ENCODE measurements around the gene MEIOSIN.
"Not testable (repeated sequence)": the region's sequence is repeated elsewhere in the genome, so short reads cannot be mapped to it uniquely, and the experiment has no call there.

MEIOSIN gene

GRCh38 chr19:45717983-45718650, 15.1 kb upstream of the MEIOSIN start:
- no peak for DNase-seq (ENCODE audit: low spot score)

- not testable (repeated sequence) for DNase-seq (ENCODE audit: low spot score)
Measured at GRCh38 chr19:45720065-45720464, 13.2 kb upstream of the MEIOSIN start.

DNA sequence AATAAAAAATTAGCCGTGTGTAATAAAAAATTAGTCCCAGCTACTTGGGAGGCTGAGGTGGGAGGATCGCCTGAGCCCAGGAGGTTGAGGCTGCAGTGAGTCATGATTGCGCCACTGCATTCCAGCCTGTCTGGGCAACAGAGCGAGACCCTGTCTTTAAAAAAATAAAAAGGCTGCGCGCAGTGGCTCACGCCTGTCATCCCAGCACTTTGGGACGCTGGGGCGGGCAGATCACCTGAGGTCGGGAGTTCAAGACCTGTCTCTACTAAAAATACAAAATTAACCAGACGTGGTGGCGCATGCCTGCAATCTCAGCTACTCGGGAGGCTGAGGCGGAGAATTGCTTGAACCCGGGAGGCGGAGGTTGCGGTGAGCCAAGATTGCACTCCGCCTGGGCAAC, 4.6 kb upstream of the MEIOSIN start:
- DNase-seq (ENCODE audit: low spot score): not testable (repeated sequence)

DNA sequence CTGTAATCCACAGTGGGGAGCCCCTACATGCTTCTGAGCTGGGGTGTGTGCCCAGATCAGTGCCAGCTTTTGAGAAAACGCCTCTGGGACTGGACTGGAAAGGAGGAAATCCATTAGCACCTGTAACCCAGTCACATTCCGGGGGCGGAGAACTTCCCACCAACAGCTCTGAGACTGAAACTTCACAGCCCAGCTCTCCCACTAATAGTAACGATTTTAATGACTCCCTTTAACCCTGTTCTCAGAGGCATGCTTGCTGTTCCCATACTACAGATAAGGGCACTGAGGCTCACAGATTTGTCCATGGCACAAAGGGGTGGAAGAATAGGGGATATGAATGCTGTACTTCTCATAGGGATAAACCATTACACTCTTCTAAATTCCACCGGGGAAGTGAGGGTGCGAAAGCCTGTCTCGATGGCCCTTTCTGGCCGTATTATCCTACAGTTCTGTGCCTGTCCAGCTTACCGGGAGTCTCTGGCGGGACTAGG, 3.4 kb upstream of the MEIOSIN start:
- no peak for DNase-seq (ENCODE audit: low spot score)

DNA sequence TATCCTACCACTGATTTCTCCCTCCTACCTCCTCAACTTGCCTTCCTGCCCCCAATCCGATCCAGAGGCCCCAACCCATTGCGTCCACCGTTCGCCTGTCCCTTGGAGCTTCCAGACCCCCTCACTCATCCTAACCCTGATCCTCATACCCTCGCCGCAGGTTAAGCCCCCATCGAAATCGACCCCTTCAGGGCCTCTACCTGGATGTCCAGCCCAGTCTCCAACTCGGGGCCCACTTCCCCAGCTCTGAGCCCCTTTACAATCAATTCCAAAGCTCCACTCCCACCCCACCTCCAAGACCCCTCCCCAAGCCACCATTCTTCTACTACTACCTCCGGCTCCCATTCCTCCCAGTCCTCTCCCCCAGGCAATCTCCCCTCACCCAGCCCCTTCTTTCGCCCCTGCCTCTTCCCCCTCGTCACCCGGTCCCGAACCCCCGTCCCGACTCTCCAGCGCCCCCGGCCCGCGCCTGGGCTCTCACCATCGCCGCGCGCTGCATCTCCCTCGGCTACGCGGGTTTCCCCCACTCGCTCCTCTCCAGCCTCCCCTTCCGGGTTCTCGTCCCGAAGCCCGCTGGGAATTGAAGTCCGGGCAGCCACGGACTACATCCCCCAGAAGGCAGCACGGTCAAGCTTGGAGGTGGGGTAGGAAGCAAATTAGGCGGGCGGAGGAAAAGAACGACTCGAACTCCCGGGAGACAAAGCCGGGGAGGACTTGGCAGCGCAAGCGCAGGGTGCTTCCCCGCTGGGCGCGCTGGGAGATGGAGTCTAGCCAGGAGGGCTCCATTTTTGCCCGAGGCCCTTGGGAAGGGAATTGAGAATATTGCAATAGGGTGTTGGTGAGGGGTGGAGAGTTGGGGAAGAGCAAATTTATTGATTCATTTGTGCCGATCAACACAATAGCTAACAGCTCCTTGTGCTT, 2.6 kb upstream of the MEIOSIN start, which contains the start of gene FBXO46:
Gene FBXO46, minus strand, starts transcription at position 529 of the 921 bp plus-strand sequence. CDS start 17,401 bp downstream, outside the sequence.
- DNase-seq (ENCODE audit: low spot score): peak; percentile 93

GRCh38 chr19:45739498-45740439, 6.5 kb downstream of the MEIOSIN start:
- no peak for DNase-seq (ENCODE audit: low spot score)

GRCh38 chr19:45742969-45743368, 9.7 kb downstream of the MEIOSIN start:
- DNase-seq (ENCODE audit: low spot score): no peak

DNA sequence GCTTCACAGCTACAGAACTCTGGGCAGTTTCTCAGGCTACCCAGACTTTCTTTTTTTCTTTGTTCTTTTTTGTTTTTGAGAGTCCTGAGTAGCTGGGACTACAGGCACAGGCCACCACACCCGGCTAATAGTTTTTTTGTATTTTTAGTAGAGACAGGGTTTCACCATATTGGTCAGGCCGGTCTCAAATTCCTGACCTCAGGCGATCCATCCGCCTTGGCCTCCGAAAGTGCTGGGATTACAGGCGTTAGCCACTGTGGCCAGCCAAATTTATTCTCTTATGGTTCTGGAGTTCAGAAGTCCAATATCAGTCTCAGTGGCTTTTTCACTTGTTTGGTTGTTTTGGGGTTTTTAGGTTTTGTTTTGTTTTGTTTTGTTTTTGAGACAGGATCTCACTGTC, 12.4 kb downstream of the MEIOSIN start:
- no peak for DNase-seq (ENCODE audit: low spot score)

GRCh38 chr19:45746866-45747265, 13.6 kb downstream of the MEIOSIN start:
- no peak for DNase-seq (ENCODE audit: low spot score)

DNA sequence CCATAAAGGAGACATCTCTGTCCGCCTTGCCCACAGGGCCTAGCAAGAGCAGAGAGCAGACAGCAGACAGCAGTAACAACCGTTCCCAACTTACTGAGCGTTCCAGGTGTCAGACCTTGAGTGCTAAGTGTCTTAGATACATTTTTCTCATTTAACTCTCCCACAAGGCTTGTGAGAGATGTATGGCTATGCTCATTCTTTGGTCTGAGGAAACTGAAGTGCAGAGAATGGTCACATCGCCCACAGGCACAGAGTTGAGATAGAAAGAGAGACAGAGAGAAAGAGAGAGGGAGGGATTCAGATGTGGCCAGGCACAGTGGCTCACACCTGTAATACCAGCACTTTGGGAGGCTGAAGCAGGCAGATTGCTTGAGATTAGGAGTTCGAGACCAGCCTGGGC, 14.3 kb downstream of the MEIOSIN start:
- no peak for DNase-seq (ENCODE audit: low spot score)

DNA sequence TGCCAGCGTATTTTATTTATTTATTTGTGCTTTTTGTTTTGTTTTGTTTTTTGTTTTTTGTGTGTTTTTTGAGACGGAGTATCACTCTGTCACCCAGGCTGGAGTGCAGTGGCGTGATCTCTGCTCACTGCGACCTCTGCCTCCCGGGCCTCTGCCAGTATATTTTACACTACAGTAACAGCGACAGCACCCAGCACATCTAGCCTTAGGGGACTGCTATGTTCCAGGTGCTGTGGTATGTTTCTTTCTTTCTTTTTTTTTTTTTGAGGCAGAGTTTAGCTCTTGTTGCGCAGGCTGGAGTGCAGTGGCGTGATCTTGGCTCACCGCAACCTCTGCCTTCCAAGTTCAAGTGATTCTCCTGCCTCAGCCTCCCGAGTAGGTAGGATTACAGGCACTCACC, 18.2 kb downstream of the MEIOSIN start:
- not testable (repeated sequence) for DNase-seq (ENCODE audit: low spot score)

- DNase-seq (ENCODE audit: low spot score): no peak
Measured at GRCh38 chr19:45752639-45753038, 19.4 kb downstream of the MEIOSIN start.

DNA sequence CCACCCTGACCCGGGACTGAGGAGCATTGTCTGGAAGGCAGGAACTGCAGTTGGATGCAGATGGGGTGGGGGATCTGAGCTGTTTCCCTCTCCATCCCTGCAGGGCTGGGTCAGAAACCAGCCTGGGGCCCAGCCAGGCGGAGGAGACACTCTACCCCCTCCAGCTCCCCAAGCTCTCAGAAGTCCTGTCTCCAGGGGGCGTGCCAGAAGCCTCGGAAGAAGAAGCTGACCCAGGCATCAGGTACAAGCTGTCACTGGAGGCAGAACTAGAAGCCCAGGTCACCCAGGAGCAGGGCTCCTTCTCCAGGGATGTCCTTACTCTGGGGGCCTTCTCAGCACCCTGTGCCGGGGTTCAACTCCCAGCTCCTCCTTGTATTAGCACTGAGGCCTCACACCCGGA, 20.3 kb downstream of the MEIOSIN start:
- no peak for DNase-seq (ENCODE audit: low spot score)

- DNase-seq (ENCODE audit: low spot score): no peak
Measured at GRCh38 chr19:45754323-45754722, 21.1 kb downstream of the MEIOSIN start.

DNA sequence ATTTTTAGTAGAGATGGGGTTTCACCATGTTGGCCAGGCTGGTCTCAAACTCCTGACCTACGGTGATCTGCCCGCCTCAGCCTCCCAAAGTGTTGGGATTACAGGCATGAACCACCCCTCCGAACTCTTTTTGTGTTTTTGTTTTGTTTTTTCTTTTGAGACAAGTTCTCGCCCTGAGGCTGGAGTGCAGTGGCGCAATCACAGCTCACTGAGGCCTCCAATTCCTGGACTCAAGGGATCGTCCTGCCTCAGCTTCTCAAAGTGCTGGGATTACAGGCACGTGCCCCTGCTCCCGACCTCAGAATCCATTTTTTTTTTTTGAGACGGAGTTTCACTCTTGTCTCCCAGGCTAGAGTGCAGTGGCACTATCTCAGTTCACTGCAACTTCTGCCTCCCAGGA, 24.5 kb downstream of the MEIOSIN start:
- DNase-seq (ENCODE audit: low spot score): no peak

GRCh38 chr19:45758921-45759320, 25.7 kb downstream of the MEIOSIN start:
- DNase-seq (ENCODE audit: low spot score): no peak

DNA sequence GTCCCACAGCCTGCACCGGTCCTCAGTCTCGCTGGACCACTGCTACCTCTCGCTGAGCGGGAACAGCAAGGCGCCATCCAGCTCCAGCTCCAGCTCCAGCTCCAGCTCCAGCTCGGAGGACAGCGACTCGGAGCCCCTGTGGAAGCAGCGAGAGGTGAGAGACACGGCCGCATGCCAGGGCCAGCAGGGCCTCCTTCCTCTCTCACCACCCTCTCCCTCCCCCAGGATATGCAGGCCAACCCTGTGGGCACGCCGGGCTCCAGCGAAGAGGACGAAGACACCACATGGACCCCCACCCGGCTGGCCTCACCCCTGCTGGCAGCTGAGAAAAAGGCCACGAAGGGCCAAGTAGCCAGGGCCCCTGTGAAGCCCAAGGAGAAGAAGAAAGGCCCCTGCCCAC, 28.5 kb downstream of the MEIOSIN start:
- DNase-seq (ENCODE audit: low spot score): no peak

DNA sequence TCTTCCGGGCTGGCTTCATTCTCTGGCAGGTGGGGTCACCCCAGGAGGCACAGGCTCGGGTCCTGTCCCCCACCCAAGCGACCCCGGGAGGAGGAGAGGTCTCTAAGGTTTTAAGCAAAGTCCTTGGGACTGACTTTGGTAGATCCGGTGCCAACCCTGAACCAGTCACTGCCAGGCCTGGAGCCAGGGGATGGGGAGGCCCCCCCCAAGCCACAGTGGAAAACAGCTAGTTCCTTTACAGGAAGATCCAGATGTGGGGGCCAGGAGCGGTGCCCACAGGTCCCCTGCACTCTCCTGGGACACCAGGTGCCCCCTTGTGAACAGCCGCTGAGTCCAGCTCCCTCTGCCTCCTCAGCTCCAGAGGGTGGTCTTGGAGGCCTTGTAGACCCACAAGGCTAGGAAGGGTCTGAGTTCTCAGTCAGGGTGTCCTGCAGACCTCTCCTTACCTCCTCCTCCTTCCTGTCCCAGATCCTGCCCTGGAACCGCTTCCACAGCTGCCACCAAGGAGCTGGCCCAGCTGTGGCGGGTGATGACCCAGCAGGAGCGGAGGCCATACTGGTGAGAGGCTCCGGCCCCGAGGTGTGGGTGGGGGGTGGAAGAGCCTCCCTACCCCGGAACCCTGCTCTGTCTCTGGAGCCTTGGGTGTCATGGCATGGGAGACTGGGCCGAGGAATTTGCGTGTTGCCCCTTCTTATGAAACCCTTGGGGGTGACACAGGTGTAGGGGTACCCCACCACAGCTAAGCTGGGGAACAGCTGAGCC, 29.8 kb downstream of the MEIOSIN start:
- no peak for DNase-seq (ENCODE audit: low spot score)

DNA sequence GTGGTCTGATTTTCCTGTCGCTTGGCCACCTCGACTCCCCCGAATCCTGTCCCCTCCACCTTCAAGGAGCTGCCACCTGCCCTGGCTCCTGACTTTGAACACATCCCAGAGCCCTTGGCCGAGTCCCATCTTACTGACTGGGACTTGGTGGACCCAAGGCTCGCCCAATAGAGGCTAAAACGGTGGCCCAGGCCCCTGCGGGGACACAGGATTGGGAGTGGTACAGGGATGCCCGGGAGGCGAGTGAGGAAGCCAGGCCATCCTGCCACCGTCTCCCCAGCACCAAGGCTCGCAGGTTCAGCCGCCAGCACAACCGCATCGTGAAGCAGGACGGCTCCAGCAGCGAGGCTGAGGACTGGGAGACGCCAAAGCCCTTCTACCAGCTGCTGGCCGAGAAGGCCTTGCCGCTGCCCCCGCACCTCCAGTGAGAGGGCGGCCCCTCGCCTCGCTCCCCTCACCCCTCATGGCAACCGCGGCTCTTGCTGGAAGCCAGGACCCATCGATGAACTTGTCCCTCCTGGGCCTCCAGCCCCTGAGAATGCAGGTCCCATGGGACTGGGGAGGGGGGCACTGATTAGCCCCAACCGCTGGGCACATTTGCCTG, 30.6 kb downstream of the MEIOSIN start:
- no peak for DNase-seq (ENCODE audit: low spot score)

DNA sequence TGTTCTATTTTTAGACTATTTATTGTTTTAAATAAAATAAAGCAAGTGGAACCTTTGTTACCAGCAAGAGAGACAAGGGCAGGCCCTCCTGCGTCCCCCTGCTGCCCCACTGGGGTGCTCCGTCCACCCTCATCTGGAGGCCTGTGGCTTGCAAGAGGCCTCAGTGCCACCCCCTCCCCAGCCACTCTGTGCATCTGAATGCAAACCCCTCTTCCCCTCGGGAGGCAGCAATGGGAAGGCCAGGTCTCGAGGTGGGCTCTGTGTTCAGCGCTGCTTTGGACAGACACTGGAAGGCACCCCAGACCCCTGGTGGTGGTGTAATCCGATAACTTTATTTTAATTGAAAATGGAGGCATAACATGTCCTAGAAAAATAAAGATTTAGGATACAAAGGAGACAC, 31.2 kb downstream of the MEIOSIN start:
- DNase-seq (ENCODE audit: low spot score): no peak

All from CD4-positive, alpha-beta T cell treated with Interleukin-6 at 100 ng/mL for 8 hours (primary cell).